Stimulated activated CD4-positive, alpha-beta T cell treated with anti-CD3 and anti-CD28 coated beads, Interleukin-2, amount 100 ng/mL, for 24 hours (primary cell): Measurements from ENCODE around the gene ABCF2.
A peak's percentile ranks its signal among the peaks of the same experiment; 100 is the strongest.

Source experiments
- DNase-seq, 2 donors: peaks; one replicate each; pipeline ENCODE4 v3.0.0-alpha.2; 2020

The ABCF2 gene

GRCh38 chr7:151192002-151192539 is 34.9 kb downstream of the ABCF2 start:
- DNase-seq: no peak

GRCh38 chr7:151191544-151191943 is 35.5 kb downstream of the ABCF2 start:
- DNase-seq: no peak

DNA sequence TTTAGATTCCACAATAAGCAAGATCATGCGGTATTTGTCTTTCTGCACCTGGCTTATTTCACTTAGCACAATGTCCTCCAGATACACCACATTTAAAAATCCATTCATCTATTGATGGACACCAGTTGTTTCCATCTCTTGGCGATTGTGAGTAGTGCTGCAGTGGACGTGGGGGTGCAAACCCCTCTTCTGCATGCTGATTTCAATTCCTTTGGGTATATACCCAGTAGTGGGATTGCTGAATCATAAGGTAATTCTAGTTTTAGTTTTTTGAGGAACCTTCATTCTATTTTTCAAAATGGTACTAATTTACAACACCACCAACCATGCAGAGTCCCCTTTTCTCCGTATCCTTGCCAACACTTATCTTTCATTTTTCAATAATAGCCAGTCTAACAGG is 38.0 kb downstream of the ABCF2 start:
- DNase-seq: no peak

DNA sequence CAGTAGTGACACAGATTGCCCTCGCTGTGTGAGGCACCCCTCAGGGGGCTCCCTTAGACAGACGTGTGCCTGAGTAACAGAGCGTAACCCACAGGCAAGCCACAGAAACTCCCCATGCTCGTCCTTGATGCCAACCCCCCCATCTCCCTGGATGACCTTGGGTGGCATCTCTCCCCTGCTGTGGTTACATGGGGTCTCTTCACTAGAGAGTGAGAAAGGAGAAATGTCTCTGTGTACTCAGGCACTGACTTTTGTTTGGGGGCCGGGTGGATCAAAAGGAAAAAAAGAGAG is 38.8 kb downstream of the ABCF2 start:
- DNase-seq: no peak

GRCh38 chr7:151187409-151188251 is 39.4 kb downstream of the ABCF2 start:
- DNase-seq: no peak

GRCh38 chr7:151186640-151187408 is 40.2 kb downstream of the ABCF2 start, which contains the start of gene ASB10:
ASB10 (minus strand) TSS chr7:151187250; CDS start chr7:151187130, 120 bp downstream.
- no peak for DNase-seq

DNA sequence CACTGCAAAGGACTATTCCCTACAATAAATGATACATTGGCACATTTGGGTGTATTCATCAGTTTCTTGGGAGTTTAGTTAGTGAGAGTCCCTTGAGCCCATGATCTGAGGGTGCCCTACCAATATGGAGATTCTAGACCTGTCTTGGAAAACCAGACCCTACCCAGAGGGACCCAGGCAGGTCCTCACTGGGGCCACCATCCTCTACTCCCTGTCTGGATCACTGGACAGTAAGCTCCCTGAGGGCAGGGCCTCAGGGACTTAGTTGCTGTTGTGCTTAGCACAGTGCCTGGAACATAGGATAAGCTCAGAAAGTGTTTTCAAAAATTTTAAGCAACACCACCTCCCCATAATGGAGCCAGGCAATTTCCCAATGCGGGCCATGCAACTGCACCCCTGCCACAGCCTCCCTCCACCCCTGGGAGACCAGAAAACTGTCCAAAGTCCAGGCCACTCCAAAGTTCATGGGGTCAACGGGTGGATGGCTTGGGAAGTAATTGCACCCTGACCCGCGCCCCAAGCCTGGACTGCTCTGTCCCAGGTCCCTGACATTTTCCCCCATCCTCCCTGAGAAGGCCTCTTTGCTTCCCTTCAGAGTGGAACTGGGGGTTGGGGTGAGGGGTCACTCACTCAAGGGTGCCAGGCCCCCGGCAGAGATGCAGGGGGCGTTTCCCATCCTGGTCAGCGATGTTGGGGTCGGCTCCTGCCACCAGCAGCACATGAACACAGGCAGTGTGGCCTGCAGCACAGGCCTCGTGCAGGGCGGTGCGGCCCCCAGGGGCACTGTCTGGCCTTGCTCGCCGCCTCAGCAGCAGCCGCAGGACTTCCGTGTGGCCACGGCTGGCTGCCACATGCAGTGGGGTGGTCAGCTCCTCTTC is 41.0 kb downstream of the ABCF2 start:
- DNase-seq: no peak

GRCh38 chr7:151181011-151181431 is 46.0 kb downstream of the ABCF2 start:
- no peak for DNase-seq

GRCh38 chr7:151179946-151180345 is 47.1 kb downstream of the ABCF2 start:
- no peak for DNase-seq

- DNase-seq: no peak
Observed at GRCh38 chr7:151179287-151179860, 47.6 kb downstream of the ABCF2 start.

- no peak for DNase-seq
Observed at GRCh38 chr7:151178831-151179230, 48.2 kb downstream of the ABCF2 start.

DNA sequence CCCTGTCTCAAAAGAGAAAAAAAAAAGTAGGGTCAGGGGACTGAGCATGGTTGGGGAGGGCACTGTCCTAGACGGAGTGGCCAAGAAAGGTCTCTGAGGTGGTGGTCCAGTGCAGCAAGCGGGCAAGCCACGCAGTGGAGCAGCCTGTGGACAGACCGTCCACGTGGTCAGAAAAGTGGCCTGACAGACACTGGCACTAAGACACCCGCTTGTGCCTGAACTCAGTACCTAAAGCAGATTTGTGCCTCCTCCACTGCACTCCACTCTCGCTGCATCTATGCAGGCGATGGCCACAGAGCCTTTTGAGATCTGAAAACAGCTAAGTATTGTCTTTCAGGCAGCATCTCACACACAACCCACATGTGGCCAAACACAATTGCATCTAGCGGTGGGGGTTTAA is 48.8 kb downstream of the ABCF2 start:
- no peak for DNase-seq

DNA sequence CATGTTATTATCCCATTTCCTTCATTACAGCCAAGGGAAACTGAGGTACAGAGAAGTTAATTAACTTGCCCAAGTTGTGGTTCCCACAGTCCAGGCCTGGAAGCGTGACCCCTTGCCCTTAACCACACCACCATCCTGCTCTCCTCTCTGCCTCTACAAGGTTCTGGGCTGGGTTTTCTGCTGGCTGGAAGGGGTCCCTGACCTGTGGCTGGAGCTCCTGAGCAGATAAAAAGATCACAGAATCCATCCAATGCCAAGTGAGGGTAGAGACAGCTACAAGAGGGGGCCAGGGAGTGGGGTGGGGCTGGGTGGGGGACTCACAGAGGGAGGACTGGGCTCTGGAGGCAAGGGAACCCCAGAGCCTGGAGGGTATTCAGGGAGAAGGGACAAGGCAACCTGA is 49.7 kb downstream of the ABCF2 start:
- DNase-seq: no peak

GRCh38 chr7:151176401-151176800 is 50.6 kb downstream of the ABCF2 start:
- DNase-seq: no peak

DNA sequence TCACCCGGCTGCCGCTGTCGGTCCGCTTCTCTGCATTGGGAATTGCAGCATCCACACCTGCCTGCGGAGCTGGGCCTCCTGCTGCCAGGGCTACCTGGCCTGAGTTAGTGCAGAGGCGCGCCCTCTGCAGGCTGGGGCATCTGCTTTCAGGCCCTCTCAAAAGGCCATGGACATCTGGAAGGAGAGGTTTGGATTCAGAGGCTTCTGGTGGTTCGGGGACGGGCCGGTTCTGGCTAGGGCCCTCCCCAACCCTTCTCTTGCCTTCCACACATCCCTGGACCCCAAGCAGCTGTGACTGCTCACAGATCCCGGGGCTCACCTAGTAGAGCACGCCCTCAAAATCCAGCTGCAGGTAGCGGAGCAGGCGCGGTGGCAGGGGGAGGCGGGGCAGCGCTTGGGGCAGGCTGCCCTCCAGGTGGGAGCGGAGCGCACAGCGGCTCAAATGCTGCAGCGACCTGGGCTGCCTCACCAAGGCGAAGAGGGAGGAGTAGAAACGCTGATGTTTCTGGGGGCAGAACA is 51.2 kb downstream of the ABCF2 start:
- no peak for DNase-seq

DNA sequence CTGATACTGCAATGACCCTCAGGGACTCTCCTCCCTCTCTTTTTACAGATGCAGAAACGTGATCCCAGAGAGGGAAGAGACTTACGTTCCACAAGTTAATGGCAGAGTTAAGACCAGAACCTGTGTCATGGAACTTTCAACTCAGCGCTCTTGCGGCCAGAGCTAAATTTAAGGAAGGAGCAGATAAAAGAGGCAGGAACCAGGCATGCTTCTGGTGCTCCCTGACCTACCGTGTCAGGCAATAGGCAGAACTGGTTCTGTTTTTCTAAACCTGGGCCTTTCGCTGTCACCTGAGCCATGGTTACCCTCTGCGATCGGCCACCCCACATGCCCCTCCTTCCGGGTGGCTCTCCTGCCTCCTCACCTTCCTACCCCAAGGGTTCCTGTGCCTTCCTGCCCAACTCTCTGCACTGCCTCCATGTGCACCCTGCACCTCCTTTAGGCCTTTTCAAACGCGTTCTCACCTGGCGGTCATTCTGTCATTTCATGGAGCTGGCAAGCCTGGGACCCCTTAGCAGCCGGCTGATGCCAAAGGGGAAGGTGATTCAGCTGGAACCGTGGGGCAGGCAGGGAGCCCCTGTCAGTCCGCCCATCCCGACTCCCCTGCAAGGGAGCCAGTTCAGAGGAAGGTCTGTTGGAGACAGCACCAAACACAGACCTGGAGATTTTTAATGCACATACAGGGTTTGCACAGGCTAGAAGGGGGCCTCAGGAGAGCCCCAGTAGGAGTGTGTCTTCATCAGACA is 51.8 kb downstream of the ABCF2 start:
- no peak for DNase-seq

DNA sequence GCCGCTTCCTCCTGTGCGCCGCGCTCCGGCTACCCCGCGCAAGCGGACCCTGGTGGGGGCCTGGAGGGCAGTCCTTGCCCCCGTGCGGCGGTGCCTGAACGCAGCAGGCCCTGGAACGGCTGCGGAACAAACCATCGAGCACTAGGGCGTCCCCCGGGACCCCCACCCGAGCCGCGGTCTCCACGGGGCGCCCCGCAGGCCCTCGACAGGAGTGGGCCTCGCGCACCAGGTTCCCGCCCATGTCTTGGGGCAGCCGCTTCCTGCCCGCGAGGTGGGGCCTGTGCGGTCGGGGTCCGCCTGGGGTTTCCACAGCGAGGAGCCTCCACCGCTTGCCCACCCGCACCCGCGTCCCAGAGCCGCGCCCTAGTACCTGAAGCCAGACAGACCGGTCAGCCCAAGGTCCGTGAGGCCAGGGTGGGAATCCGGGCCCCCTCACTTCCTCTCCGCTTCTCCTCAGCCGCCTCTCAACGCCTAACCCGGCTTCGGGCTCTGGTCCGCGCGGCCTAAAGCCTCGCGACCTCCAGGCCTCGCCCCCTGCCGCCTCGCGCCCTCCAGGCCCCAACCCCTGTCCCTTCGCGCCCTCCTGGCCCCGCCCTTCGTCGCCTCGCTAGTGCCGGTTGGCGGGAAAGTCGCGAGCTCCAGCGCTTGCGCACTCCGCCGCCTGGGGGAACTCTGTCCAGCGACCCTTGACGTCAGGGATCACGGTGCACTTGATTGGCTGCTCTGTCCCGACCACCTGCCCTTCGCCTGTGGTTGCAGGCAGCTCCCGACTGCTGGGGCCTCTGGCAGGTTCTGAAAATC is 52.6 kb downstream of the ABCF2 start:
- peak in 1 of 2 donors; percentile 39 for DNase-seq

- no peak for DNase-seq
Observed at GRCh38 chr7:151173386-151174245, 53.4 kb downstream of the ABCF2 start.

GRCh38 chr7:151172273-151173141 is 54.5 kb downstream of the ABCF2 start:
- DNase-seq: peak; percentile 84
